ENCODE measurements around the gene TIMM17A.

TIMM17A gene

DNA sequence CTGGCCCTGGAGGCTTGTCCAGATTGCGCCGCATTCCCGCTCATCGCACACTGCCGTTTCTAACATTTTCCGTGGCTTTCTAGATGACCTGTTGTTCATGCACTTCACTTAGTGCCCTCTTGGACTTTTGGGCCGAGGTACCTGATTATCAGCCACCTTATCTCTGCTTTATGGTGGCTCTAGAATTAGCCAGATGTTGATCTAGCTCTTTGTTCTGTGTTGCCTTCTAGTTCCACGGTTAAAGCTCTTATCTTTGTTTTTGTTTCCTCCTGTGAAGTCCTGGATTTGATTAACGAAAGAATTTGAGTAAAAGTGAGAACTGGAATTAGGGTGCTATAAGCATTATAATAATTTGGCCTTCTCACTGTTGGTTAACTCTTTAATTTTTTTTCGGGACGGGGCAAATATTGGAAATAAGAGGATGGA, 28.1 kb downstream of the TIMM17A start:
- DNase-seq (ENCODE audit: low read depth in 2 of 2): no peak

DNA sequence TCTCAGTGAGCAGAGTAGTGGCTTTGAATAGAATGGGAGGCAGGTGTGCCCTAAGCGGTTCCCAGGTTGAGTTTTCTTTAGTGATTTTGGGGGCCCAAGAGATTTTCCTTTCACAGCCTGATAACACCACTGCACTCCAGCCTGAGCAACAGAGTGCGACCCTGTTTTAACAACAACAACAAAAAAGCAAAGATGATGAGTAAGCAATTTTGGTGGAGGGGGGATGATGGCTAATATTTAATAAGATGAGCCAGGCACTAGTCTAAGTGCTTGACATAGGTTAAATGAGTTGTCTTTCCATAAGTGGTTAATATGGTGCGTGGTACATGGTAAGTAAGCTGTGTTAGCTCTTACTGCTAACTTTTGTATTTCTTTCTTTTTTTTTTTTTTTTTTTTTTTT, 29.1 kb downstream of the TIMM17A start:
- no peak for DNase-seq (ENCODE audit: low read depth in 2 of 2)

DNA sequence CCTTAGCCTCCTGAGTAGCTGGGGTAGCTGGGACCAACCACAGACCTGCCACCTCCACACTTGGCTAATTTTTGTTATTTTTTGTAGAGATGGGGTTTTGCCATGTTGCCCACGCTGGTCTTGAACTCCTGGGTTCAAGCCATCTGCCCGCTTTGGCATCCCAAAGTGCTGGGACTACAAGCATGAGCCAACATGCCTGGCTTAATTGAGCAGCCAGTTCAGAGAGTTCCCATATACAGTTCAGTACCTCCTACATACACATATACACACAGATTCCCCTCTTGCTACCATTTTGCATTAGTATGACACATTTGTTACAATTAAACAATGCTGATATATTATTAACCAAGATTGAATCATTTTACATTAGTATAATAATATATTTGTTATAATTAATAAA, 30.1 kb downstream of the TIMM17A start:
- DNase-seq (ENCODE audit: low read depth in 2 of 2): no peak

DNA sequence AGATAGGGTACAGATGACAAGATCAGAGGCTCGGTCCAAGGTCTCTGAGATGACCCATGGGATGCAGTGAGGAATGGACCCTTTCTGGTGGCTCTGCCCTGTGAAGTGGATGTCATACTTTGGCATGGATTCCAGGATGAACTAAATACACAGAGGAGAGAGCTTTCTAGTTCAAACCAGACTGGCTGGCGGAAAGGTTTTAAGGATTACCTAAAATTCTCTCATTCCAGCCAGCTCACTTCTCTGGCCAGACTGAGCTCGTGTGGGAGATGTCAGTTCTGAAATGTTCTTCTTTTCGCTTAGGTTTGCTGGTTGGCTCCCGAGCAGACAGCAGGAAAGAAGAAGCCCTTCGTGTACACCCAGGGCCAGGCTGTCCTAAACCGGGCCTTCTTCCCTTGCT, 33.3 kb downstream of the TIMM17A start:
- DNase-seq (ENCODE audit: low read depth in 2 of 2): no peak

DNA sequence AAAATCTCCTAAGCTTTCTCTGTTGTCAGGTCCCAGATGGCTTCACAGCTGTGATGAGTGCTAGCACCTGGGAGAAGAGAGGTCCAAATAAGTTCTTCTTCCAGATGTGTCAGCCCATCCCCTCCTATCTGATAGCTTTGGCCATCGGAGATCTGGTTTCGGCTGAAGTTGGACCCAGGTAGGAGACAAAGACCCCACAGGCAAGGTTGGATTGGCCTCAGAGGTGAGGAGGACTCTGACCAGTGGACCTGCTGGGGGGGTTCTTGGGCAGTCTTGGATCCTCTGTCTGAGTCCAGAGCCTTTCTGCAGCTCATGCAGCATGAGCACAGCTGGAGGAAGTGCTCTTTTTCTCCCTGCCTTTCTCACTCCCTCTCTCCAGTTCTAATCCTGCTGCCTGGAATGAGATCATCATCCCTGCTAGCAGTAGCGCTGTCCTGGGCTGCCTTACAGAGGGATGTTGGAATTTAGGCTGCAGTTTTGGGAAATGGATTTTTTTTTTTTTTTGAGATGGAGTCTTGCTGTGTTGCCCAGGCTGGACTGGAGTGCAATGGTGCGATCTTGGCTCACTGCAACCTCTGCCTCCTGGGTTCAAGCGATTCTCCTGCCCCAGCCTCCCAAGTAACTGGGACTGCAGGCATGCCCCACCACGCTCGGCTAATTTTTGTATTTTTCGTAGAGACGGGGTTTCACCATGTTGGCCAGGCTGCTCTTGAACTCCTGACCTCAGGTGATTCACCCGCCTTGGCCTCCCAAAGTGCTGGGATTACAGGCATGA, 34.2 kb downstream of the TIMM17A start:
- no peak for DNase-seq (ENCODE audit: low read depth in 2 of 2)

DNA sequence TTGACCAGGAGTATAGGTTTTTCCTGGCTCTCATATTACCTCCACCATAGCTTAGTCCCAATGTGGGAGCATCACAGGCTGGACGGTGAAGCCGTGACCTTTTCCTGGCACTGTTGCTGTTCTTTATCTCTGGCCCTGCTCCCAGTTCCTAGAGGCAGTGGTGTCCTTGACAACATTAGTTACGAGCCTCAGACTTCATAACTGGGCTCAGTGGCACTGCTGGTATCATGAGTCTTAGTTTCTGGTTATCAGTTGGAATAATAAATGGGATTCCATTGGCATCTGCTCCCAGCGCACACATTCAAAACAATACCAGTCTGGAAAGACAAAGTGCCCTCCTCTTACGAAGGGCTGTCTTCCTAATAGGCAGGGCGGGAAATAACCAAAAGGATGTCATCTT, 35.1 kb downstream of the TIMM17A start:
- no peak for DNase-seq (ENCODE audit: low read depth in 2 of 2)

DNA sequence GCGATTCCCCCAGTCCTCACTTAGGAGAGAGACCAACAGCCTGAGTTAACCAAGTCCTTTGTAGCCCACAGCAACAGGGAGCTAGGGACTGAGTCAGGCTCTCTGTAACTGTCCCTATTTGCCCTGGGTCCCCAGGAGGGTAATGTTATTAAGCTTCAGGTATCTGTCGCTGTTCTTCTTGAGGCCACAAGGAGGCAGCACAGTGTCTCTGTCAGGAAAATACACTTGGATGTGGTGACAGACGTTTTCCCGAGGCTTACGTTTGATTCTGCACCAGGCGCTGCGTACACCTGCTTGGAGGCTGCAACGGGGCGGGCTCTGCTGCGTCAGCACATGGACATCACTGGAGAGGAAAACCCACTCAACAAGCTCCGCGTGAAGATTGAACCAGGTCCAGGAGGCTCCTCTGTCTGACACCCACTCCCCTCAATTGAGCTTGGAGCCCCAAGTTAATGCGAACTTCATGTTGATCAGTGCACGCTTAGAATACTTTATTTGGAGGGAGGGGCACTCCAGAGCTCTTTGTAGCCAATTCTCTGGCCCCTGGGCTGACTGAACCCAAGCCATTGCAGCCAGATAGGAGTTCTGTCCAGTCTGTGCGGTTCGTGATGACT, 44.4 kb downstream of the TIMM17A start:
- DNase-seq (ENCODE audit: low read depth in 2 of 2): peak in 1 of 2 donors; percentile 10

DNA sequence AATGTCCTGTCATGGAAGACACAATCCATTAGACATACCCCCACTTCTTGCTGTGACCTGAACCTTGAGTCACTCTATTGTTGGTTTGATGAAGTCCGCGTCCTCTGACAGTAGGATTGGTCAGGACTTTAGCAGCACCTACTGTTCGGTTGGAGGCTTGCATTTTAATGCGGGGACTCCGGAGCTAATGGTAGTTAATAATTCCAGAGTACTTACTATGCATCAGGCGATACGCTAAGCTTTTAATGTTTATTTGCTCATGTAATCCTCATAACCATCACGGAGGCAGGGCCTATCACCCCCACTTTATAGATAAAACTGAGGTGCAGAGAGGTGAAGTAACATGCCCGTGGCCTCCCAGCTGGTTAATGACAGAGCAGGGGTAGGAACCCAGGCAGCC, 47.2 kb downstream of the TIMM17A start:
- DNase-seq (ENCODE audit: low read depth in 2 of 2): no peak

DNA sequence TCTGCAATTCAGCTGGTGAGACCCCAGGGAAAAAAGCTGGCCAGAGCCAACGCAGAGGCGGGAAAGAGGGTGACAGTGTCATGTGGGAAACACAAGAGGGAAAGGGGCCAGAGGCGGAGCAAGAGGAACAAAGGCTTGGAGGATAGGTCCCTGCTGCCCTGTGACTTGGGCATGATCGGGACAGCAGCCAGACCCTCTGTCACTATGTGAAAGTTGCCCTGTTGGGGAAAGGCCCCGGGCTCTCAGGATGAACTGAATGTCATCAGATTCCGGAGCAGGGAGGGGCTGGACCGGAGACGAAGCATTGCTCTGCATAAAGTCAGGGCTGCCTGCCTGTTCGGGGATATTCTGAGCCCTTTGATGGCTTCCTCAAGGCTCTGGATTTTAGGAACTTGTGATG, 49.4 kb downstream of the TIMM17A start:
- no peak for DNase-seq (ENCODE audit: low read depth in 2 of 2)

DNA sequence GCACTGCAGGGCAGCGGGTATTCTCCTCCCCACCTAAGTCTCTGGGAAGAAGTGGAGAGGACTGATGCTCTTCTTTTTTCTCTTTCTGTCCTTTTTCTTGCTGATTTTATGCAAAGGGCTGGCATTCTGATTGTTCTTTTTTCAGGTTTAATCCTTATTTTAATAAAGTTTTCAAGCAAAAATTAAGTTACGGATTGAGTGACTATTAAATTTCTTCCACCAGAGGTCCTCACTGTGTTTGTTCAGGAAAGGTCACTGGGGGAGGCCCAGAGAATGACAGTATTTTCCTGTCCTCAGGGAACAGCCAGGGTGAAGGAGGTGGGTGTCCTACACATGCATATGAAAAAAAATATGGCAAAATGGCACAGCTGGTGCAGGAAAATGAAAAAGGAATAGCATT, 50.7 kb downstream of the TIMM17A start:
- DNase-seq (ENCODE audit: low read depth in 2 of 2): no peak

DNA sequence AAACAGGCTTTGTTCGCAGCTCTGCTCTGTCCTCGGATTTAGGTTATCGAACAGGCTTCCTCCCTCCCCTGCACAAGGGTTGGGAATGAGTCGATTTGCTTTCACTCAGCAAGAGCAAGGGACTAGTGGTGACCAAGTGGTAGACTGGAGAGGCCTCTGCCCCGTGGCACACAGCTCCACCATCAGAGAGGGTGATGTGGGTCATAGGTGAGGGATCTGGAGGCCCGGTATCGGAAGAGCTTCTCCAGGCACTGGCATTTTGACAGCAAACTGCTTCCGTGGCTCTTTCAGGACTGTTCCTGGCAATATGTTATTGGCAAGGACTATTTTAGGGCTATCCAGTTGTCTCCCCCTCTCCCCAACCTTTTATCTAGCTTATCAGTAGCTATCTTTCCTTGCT, 52.0 kb downstream of the TIMM17A start:
- no peak for DNase-seq (ENCODE audit: low read depth in 2 of 2)

DNA sequence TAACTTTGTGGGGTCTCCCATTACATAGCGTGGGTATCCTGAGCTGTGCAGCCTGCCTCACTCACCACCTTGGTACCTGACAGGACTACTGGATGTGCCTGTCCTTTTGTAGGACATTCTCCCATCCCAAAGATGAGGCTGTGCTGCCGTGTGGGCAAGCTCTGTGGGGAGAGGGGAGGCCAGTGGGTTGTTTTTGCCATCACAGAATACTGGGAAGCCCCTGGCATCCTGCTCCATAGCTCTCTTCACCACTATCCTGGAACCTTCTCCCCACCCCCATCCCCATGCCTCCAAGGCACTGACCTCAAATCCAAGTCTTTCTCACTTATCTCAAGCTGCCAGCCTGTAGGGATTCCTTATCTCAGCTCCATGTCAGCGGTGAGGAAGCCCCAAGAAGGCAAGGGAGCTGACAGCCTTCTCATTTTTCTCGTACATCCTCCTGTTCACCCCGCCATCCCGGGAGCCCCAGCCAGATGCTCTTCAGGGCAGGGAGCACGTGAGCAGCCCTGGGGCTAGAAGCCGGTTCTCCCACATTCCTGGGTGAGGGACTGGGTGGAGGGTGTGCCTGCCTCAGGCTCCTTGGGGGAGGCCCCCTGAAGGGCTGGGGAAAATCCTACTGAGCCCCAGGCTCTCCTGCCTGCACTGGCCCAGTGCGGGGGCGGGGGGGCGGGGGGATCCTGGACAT, 52.6 kb downstream of the TIMM17A start:
- no peak for DNase-seq (ENCODE audit: low read depth in 2 of 2)

DNA sequence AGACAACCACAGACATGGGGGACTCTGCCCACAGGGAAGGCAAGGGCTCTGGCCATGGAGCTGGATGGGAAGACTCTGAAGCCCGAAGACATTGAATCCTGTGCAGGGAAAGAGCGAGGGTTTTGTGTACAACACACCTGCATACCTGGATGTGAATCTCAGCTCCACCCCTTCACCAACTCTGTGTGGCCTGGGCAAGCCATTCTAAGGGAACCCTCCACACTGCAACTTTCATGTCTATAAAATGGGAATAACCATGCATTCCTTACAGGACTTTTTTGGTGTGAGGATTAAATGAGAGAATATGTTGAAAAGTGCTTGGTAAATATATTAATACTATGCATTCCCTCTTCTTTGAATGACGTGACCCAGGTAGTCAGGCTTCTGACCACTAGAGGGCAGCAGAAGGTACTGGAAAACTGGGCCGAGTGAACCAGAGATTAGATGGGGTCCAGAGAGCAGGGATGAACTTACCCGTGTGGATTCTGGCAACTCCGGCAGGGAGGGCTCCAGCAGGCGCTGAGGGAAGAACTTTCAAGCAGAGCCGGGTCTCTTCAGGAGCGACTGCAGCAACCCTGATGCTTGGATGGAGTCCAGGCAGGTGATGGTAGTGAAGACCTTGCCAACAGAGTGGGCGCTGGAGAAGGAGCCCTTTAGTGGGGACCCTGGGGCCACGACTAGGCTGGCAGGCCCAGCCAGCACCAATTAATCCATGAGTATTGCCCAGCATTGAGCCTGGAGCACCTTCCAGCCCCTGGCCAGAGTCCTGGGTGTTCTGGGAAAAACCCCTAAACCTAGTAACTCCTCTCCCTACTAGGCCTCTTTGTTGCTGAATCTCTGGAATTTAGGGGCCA, 54.2 kb downstream of the TIMM17A start:
- peak; percentile 41 to 53 for DNase-seq (ENCODE audit: low read depth in 2 of 2)

DNA sequence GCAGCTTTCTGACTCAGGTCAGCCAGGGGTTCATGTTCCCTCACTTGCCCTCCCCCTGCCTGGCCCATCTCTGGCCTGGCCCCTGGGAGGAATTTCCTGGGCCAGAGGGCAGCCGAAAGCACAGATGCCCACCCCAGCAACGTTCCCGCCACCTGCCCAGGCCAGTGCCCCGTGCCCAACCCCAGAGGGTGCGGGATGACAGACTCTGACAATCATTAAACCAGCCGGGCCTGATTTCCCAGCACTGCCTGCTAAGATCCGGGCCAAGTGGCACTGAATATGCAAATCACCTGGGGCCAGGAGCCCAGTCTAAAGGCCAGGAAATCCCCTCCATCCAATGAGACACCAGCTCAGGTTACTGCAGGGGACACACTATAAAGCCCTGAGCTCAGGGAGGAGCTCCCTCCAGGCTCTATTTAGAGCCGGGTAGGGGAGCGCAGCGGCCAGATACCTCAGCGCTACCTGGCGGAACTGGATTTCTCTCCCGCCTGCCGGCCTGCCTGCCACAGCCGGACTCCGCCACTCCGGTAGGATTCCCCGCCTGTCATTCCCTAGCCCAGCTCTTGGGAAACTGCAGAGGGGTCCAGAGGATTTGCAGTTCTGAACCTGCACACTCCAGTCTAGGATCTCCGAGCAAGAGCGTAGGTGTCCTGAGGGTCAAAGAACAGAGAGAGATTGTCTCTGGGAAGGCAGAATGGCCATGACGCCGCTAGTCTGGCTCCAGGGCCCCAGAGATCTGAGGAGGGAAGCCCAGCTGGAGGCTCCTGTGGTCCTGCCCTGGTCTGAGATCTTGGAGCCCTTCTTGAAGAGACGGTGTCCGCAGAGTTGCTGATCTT, 55.1 kb downstream of the TIMM17A start, which contains the start of gene ELF3:
ELF3 (plus strand) TSS at position 408 of the 836 bp plus-strand sequence. CDS start 550 bp downstream, outside the sequence.
- no peak for DNase-seq (ENCODE audit: low read depth in 2 of 2)

DNA sequence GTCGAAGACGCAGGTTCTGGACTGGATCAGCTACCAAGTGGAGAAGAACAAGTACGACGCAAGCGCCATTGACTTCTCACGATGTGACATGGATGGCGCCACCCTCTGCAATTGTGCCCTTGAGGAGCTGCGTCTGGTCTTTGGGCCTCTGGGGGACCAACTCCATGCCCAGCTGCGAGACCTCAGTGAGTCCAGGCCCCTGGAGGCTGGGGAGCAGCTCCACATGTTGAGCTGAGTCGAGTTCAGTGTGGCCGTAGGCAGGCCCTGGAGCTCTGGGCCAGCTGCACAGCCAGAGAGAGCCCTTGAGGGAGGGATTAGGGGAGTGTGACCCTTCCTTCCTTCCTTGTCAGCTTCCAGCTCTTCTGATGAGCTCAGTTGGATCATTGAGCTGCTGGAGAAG, 56.7 kb downstream of the TIMM17A start:
- no peak for DNase-seq (ENCODE audit: low read depth in 2 of 2)

DNA sequence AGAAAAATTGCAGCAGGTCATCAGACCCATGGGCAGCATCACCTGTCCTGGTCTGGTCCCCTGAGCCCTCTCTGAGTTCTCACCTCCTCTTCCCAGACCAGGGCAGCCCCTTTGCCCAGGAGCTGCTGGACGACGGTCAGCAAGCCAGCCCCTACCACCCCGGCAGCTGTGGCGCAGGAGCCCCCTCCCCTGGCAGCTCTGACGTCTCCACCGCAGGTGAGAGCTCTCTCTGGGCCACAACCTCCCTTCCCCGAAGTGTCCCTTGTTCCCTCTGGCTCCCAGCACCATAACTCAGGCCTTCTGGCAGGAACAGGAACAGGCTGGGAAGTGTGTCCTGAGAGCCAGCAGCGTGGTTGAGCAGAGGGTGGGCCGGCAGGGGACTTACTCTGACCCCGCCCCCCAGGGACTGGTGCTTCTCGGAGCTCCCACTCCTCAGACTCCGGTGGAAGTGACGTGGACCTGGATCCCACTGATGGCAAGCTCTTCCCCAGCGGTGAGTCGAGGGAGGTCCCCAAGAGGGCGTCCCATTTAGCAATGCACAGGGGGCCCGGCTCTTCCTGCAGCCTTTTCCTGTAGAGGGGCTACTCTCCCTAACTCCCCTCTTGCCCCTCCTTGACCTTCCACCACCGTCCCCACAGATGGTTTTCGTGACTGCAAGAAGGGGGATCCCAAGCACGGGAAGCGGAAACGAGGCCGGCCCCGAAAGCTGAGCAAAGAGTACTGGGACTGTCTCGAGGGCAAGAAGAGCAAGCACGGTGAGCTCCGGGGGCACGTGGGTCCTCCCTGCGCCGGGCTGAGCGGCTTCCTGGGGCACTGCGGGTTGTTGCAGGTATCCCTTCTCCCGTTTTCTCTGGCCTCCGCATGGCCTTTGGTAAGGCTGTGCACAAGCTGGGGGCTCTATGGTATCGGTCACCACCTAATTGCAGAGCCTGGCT, 57.5 kb downstream of the TIMM17A start:
- no peak for DNase-seq (ENCODE audit: low read depth in 2 of 2)

DNA sequence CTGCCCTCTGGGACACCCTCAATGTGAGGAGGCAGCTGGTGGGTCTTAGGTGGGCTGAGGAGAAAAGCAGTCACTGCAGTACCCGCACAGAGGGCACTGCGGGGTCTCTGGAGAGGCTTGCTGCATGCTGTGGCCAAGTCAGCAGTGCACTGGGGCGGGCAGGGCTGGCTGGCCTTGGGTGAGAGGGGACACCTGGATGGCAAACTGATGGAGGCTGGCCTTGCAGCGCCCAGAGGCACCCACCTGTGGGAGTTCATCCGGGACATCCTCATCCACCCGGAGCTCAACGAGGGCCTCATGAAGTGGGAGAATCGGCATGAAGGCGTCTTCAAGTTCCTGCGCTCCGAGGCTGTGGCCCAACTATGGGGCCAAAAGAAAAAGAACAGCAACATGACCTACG, 58.3 kb downstream of the TIMM17A start:
- no peak for DNase-seq (ENCODE audit: low read depth in 2 of 2)

DNA sequence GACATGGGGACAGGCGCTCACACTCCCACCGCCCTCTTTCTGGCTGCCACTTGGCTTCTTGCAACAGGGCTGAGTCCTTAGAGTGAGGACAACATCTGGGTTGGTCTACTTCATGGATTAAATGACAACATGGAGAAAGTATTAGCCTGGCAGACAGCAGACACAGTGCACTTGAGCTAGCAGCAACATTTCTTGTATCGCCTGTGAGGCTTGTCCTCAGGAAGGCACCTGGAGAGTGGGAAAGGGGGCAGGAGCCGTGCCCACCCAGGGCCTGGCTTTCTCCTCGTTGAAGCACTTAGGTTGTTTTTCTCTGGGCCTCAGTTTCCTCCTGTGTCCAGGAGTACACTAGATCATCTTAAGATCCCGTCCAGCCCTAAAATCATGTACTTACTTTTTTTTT, 58.8 kb downstream of the TIMM17A start:
- DNase-seq (ENCODE audit: low read depth in 2 of 2): no peak

DNA sequence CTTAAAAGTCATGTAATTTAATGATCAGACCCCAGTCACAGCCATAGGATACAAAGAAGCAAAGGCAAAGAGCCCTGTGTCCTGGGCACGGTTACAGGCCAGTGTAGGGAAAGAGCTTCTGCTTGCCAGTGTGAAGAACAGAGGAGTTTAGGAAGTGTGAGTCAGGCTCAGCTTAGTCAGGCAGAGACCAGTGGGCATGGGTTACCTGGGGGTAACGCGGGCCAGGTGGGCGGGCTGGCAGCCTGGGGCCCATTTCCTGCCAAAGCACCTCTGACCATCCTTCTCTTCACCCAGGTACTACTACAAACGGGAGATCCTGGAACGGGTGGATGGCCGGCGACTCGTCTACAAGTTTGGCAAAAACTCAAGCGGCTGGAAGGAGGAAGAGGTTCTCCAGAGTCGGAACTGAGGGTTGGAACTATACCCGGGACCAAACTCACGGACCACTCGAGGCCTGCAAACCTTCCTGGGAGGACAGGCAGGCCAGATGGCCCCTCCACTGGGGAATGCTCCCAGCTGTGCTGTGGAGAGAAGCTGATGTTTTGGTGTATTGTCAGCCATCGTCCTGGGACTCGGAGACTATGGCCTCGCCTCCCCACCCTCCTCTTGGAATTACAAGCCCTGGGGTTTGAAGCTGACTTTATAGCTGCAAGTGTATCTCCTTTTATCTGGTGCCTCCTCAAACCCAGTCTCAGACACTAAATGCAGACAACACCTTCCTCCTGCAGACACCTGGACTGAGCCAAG, 59.8 kb downstream of the TIMM17A start:
- DNase-seq (ENCODE audit: low read depth in 2 of 2): no peak
